T-cell (primary cell): ENCODE data around the gene MPZL3. TPM values are rescaled to one million over a fixed set of nuclear protein-coding genes. Genes with fewer than 3 reads are reported as not detected.

Source experiments
- ATAC-seq, 4 experiments: fragments of 200-7000 bp in 3 of 4; fragments of 150-1000 bp in 1 of 4; cut with Tn5 transposase; replicated peaks in 1 of 4; 1 replicate in 3 of 4; 2 replicates in 1 of 4; pipeline ENCODE4 v1.10.0; 2021; ENCODE audit warnings: moderate library complexity in 3 of 4, mild to moderate bottlenecking in 2 of 4, moderate number of reproducible peaks in 1 of 4
- CTCF ChIA-PET, 2 donors: fragments of 300-600 bp; sonication (Branson Sonifier 250); formaldehyde crosslinking; loops; one replicate each; lab custom pipeline; 2022; ENCODE audit warnings: antibody characterized with exemption in 2 of 2; lab: Charles Lee
- POLR2A ChIA-PET, 2 donors: fragments of 300-600 bp; sonication (Branson Sonifier 250); formaldehyde crosslinking; loops; one replicate each; lab custom pipeline; 2022; ENCODE audit warnings: antibody characterized with exemption in 2 of 2; lab: Charles Lee
- DNase-seq, 35 experiments: peaks; one replicate each; pipeline versions ENCODE4 v3.0.0 to v3.0.0-alpha.2; 2013 to 2023
- H3K27ac ChIP-seq: one replicate; pipeline ENCODE4 v1.5.1; 2013; ENCODE audit warnings: low read length
- H3K27me3 ChIP-seq, 2 experiments: replicated peaks in 1 of 2; 1 replicate in 1 of 2; 2 replicates in 1 of 2; pipeline versions ENCODE4 v1.6.1 to v1.7.0; 2013; ENCODE audit warnings: low read length in 1 of 2, mixed read lengths in 1 of 2; ENCODE audit not compliant: control insufficient read depth in 2 of 2, insufficient read depth in 2 of 2; ENCODE audit errors: extremely low read depth in 1 of 2
- H3K36me3 ChIP-seq, 2 donors: 1 replicate in 1 of 2; 2 replicates in 1 of 2; pipeline versions ENCODE4 v1.6.1 to v1.7.0; 2013; ENCODE audit warnings: low read length in 1 of 2; ENCODE audit not compliant: control insufficient read depth in 2 of 2, insufficient read depth in 1 of 2; ENCODE audit errors: extremely low read depth in 1 of 2
- H3K4me1 ChIP-seq, 2 experiments: 1 replicate in 1 of 2; 2 replicates in 1 of 2; pipeline versions ENCODE4 v1.6.1 to v1.7.0; 2013; ENCODE audit warnings: low read length in 2 of 2, mixed read lengths in 1 of 2; ENCODE audit not compliant: insufficient read depth in 2 of 2, control insufficient read depth in 1 of 2; ENCODE audit errors: extremely low read depth in 1 of 2
- H3K4me3 ChIP-seq, 2 donors: 1 replicate in 1 of 2; 2 replicates in 1 of 2; pipeline versions ENCODE4 v1.5.1 to v1.7.0; 2013; ENCODE audit warnings: mild to moderate bottlenecking in 2 of 2, low read length in 1 of 2, moderate library complexity in 1 of 2; ENCODE audit not compliant: control insufficient read depth in 1 of 2; ENCODE audit errors: extremely low read depth in 1 of 2
- H3K9me3 ChIP-seq: 2 replicates; pipeline ENCODE4 v1.7.0; 2013
- H3K27ac Mint-ChIP-seq, 2 donors: one replicate each; pipeline ENCODE4 v1.8.0; 2020 to 2021; ENCODE audit warnings: mild to moderate bottlenecking in 2 of 2, mixed read lengths in 2 of 2
- H3K27me3 Mint-ChIP-seq, 2 donors: one replicate each; pipeline ENCODE4 v1.8.0; 2021 to 2022; ENCODE audit warnings: mixed read lengths in 2 of 2
- H3K36me3 Mint-ChIP-seq: one replicate; pipeline ENCODE4 v1.8.0; 2021; ENCODE audit warnings: mixed read lengths
- H3K4me1 Mint-ChIP-seq, 3 donors: one replicate each; pipeline ENCODE4 v1.8.0; 2020 to 2022; ENCODE audit warnings: mixed read lengths in 3 of 3, mild to moderate bottlenecking in 1 of 3
- H3K4me3 Mint-ChIP-seq, 3 donors: one replicate each; pipeline ENCODE4 v1.8.0; 2020 to 2022; ENCODE audit warnings: mild to moderate bottlenecking in 3 of 3, mixed read lengths in 3 of 3, moderate library complexity in 3 of 3
- H3K9me3 Mint-ChIP-seq, 3 donors: one replicate each; pipeline ENCODE4 v1.8.0; 2020 to 2022; ENCODE audit warnings: mixed read lengths in 3 of 3
- WGBS: methylation state at CpG from one replicate; pipeline ENCODE4 v1.1.5; 2013; ENCODE audit warnings: missing lambda C conversion rate; ENCODE audit not compliant: insufficient coverage; 5-methylcytosine and 5-hydroxymethylcytosine counted together
- total RNA-seq, 35 experiments: library from RNA in 6 of 35; stranded (reverse) in 6 of 35; fragments of 120-200 nt in 1 of 35; gene quantifications; one replicate each; pipeline versions ENCODE4 v1.2.1 to v1.2.4 and lab custom pipeline; 2013 to 2026

Gene MPZL3
- total RNA-seq, 5 donors from 2014 or later (not counting 1 experiment from before 2014, with no cell fraction given): 9.8 to 25.2 (median 16.5) TPM

DNA sequence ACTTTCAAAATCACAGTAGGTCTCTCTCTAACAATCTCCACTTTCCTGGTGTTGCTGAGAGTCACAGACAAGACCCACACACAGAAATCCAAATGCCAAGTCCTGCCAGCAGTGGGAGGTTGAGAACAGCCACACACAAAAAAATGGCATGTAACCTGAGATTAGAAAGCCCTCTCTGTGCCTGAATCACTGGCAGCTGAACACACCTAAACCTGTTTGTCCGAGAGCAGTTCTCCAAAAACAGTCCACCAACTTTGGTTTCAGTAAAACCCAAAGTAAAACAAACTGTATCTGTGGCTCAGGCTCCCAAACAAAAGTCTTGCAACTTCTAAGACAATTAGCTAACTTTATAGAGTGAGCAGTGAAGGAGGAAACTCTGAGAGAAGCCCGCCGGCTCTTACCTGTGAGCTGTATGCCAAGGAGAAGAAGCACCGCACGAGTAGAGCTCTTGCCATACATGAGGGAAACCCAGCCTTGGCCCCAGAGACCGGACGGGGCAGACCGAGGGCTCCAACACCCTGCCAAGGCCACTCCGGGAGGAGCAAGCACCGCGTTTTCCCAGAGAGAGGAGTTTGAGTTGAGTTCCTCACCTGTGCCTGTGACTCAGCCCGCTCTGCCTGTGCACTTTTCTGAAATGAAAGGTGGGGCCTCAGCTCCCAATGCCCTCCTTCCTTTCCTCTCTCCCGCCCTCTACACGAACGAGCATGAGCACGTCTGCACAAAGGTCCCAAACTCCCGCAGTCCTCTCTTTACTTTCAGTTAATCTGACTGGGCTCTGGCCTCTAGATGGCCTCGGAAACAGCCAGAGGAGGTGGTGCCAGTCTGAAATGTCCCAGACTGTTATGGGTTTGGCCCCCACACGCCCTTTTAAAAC lies 11.8 kb upstream of the MPZL3 start, which contains the start of gene MPZL2:
Gene MPZL2 (minus strand): TSS at position 603 of the 874 bp plus-strand sequence. CDS start 144 bp downstream, at position 459.
- H3K9me3 Mint-ChIP-seq: no peaks in the 10 kb centered on the region
- H3K36me3 Mint-ChIP-seq: peaks cover 5% of the 10 kb centered on the region
- Histone ChIP-seq H3K27ac (no peak within 1 kb of the TSS), H3K4me1 (peaks cover 8 to 13% of the 10 kb centered on the region in 2 experiments), H3K9me3 (no peaks in the 10 kb centered on the region), H3K27me3 (no peaks in the 10 kb centered on the region), H3K36me3 (no peaks in the 10 kb centered on the region), H3K4me3 (peak within 1 kb of the TSS; percentile 27 to 69)
- H3K4me3 Mint-ChIP-seq: peak within 1 kb of the TSS; percentile 71 to 85 (median 72)
- ATAC-seq (peak; percentile 70 to 80 (median 75)), DNase-seq (peak in 9 of 35 experiments; percentile 6 to 35 (median 21))
- peaks cover 29 to 46% (median 30%) of the 10 kb centered on the region in 3 donors for H3K4me1 Mint-ChIP-seq
- WGBS: 39% methylated on average over 18 of the region's 19 CpGs
- POLR2A ChIA-PET: no interaction called here
- H3K27me3 Mint-ChIP-seq: peaks cover 0 to 3% of the 10 kb centered on the region in 2 donors
- CTCF ChIA-PET: interaction anchor here (0.7 to 2.2 kb wide), 5 partner anchors 22 to 84 kb away, joined by 3 to 7 read pairs (median 4); no protein-coding TSS in a partner anchor
- peak within 1 kb of the TSS; percentile 76 to 81 for H3K27ac Mint-ChIP-seq

DNA sequence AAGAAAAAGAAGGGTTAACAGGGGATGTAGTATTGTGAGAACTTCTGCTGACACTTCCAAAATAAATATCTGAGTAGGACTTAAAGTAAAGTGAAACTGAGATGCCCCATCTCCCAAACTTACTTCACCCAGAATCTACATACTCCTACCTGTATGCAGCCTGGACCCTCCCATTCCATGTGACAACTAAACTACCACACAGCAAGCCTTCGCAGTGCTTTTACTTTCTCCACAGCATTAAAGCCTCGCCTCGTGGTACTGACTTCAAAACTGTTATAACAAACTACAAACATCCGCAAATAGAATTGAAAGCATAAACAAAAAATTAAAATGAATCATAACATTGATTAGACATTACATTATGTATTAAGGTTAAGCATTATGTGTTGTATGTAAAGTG lies 10.9 kb upstream of the MPZL3 start:
- Histone ChIP-seq H3K36me3 (no peaks in the 10 kb centered on the region), H3K27ac (no peak overlapping the region), H3K4me3 (no peak overlapping the region), H3K27me3 (no peaks in the 10 kb centered on the region), H3K4me1 (peaks cover 8 to 13% of the 10 kb centered on the region in 2 experiments), H3K9me3 (no peaks in the 10 kb centered on the region)
- DNase-seq: no peak
- Mint-ChIP-seq H3K9me3 (no peaks in the 10 kb centered on the region), H3K27ac (peak overlapping the region in 1 of 2 donors; percentile 81), H3K4me1 (peaks cover 29 to 46% (median 30%) of the 10 kb centered on the region in 3 donors), H3K36me3 (peaks cover 5% of the 10 kb centered on the region), H3K27me3 (peaks cover 0 to 3% of the 10 kb centered on the region in 2 donors), H3K4me3 (peak overlapping the region; percentile 71 to 85 (median 72))
- POLR2A ChIA-PET: no interaction called here
- CTCF ChIA-PET: interaction anchor here in 1 of 2 donors (1.3 to 1.8 kb wide), 3 partner anchors 48 to 64 kb away, joined by 3 to 7 read pairs (median 3); no protein-coding TSS in a partner anchor
- ATAC-seq: no peak
- no CpG with 5 or more reads among the region's 4 CpGs for WGBS

GRCh38 chr11:118260353-118260752 lies 8.2 kb upstream of the MPZL3 start:
- ATAC-seq (peak in 3 of 4 experiments; percentile 29 to 60 (median 36)), DNase-seq (peak in 6 of 35 experiments; percentile 9 to 42 (median 22))
- POLR2A ChIA-PET: interaction anchor here in 1 of 2 donors (0.6 kb wide), 2 partner anchors 45 to 49 kb away, joined by 3 read pairs; no protein-coding TSS in a partner anchor
- H3K27ac Mint-ChIP-seq: no peak overlapping the region
- H3K9me3 Mint-ChIP-seq: no peaks in the 10 kb centered on the region
- no peak overlapping the region for H3K4me3 Mint-ChIP-seq
- H3K9me3 ChIP-seq: no peaks in the 10 kb centered on the region
- CTCF ChIA-PET: interaction anchor here (0.9 to 2.7 kb wide), 5 partner anchors 35 to 91 kb away, joined by 3 to 15 read pairs (median 4); partner anchors contain the start of gene JAML (in 1 of the 2)
- no peaks in the 10 kb centered on the region for H3K27me3 ChIP-seq
- H3K4me3 ChIP-seq: no peak overlapping the region
- H3K36me3 Mint-ChIP-seq: peaks cover 11% of the 10 kb centered on the region
- H3K27ac ChIP-seq: no peak overlapping the region
- WGBS: 80% methylated on average over 1 of the region's 3 CpGs
- H3K36me3 ChIP-seq: no peaks in the 10 kb centered on the region
- H3K4me1 ChIP-seq: peaks cover 8 to 13% of the 10 kb centered on the region in 2 experiments
- H3K27me3 Mint-ChIP-seq: peaks cover 0 to 3% of the 10 kb centered on the region in 2 donors
- H3K4me1 Mint-ChIP-seq: peaks cover 26 to 43% (median 30%) of the 10 kb centered on the region in 3 donors

GRCh38 chr11:118259138-118259537 lies 7.0 kb upstream of the MPZL3 start:
- DNase-seq: no peak
- Mint-ChIP-seq H3K4me3 (no peak overlapping the region), H3K27me3 (peaks cover 0 to 3% of the 10 kb centered on the region in 2 donors), H3K4me1 (peaks cover 21 to 34% (median 25%) of the 10 kb centered on the region in 3 donors), H3K27ac (no peak overlapping the region), H3K36me3 (peaks cover 12% of the 10 kb centered on the region), H3K9me3 (no peaks in the 10 kb centered on the region)
- peaks cover 8 to 11% of the 10 kb centered on the region in 2 experiments for H3K4me1 ChIP-seq
- H3K27ac ChIP-seq: no peak overlapping the region
- POLR2A ChIA-PET: interaction anchor here in 1 of 2 donors (0.7 kb wide), 1 partner anchor 208 kb away, joined by 7 read pairs; no protein-coding TSS in a partner anchor
- ATAC-seq: no peak
- H3K27me3 ChIP-seq: no peaks in the 10 kb centered on the region
- H3K36me3 ChIP-seq: no peaks in the 10 kb centered on the region
- no peaks in the 10 kb centered on the region for H3K9me3 ChIP-seq
- H3K4me3 ChIP-seq: no peak overlapping the region
- WGBS: no CpG with 5 or more reads among the region's 1 CpG
- CTCF ChIA-PET: interaction anchor here (0.6 to 2.7 kb wide), 7 partner anchors 25 to 107 kb away, joined by 3 to 15 read pairs (median 4); no protein-coding TSS in a partner anchor

GRCh38 chr11:118258410-118258809 lies 6.2 kb upstream of the MPZL3 start:
- no peaks in the 10 kb centered on the region for H3K27me3 ChIP-seq
- no peaks in the 10 kb centered on the region for H3K36me3 ChIP-seq
- DNase-seq (no peak), ATAC-seq (peak in 2 of 4 experiments; percentile 29 to 30)
- H3K9me3 ChIP-seq: no peaks in the 10 kb centered on the region
- no peak overlapping the region for H3K27ac ChIP-seq
- Mint-ChIP-seq H3K27me3 (peaks cover 0 to 3% of the 10 kb centered on the region in 2 donors), H3K4me3 (no peak overlapping the region), H3K36me3 (peaks cover 12% of the 10 kb centered on the region), H3K4me1 (peaks cover 13 to 27% (median 17%) of the 10 kb centered on the region in 3 donors), H3K9me3 (no peaks in the 10 kb centered on the region), H3K27ac (no peak overlapping the region)
- no CpG with 5 or more reads among the region's 1 CpG for WGBS
- peaks cover 4 to 5% of the 10 kb centered on the region in 2 experiments for H3K4me1 ChIP-seq
- CTCF ChIA-PET: interaction anchor here in 1 of 2 donors (1.3 to 2.7 kb wide), 2 partner anchors 60 to 107 kb away, joined by 3 to 15 read pairs; no protein-coding TSS in a partner anchor
- POLR2A ChIA-PET: no interaction called here
- H3K4me3 ChIP-seq: no peak overlapping the region
